ENCODE results near the gene UBE2O.

GRCh38 chr17:76398523-76399174 lies 54.3 kb downstream of the UBE2O start:
- TF ChIP-seq CTCF (IDR thresholded peaks at IDR 0.05) (no peak), EP300 (IDR thresholded peaks at IDR 0.05) (no peak)

Measured in ovary (tissue), 3 donors.